Ascending aorta (tissue), 2 donors: ENCODE measurements around the gene LIMS2. TPM values are rescaled to one million over a fixed set of nuclear protein-coding genes. Genes with fewer than 3 reads are reported as not detected.

Source experiments
- DNase-seq, 2 donors: peaks; one replicate each; pipeline ENCODE4 v3.0.0-alpha.2; 2019; ENCODE audit warnings: low spot score in 2 of 2
- H3K27ac ChIP-seq, 2 donors: fragments of 200-600 bp; sonication (generic); one replicate each; pipeline ENCODE4 v1.5.1; 2016 to 2017; ENCODE audit warnings: mild to moderate bottlenecking in 1 of 2
- H3K27me3 ChIP-seq: fragments of 200-600 bp; sonication (generic); one replicate; pipeline ENCODE4 v1.5.1; 2017
- H3K36me3 ChIP-seq, 2 donors: fragments of 200-600 bp; sonication (generic); one replicate each; pipeline ENCODE4 v1.5.1; 2016
- H3K4me1 ChIP-seq, 2 donors: fragments of 200-600 bp; sonication (generic); one replicate each; pipeline ENCODE4 v1.5.1; 2016 to 2017; ENCODE audit warnings: mild to moderate bottlenecking in 1 of 2
- H3K4me3 ChIP-seq, 2 donors: fragments of 200-600 bp; sonication (generic); one replicate each; pipeline ENCODE4 v1.5.1; 2016 to 2017; ENCODE audit warnings: mild to moderate bottlenecking in 1 of 2
- H3K9me3 ChIP-seq, 2 donors: fragments of 200-600 bp; sonication (generic); one replicate each; pipeline ENCODE4 v1.5.1; 2016
- intact Hi-C: fragments of 100-400 bp; cut with DNase I; formaldehyde crosslinking; loops from one replicate; pipeline ENCODE4 v1.15.1; 2023
- total RNA-seq: library from RNA; depleted of rRNA; stranded (reverse); fragments of >200 nt; gene quantifications from one replicate; pipeline ENCODE4 v1.1.0, GENCODE V29; 2016
- TF ChIP-seq, protein P1 (sequence below), 3 experiments: fragments of 200-600 bp in 2 of 3; fragments of 450-650 bp in 1 of 3; sonication (generic) in 2 of 3; IDR thresholded peaks; one replicate each; pipeline ENCODE4 v1.5.1; 2016 to 2019; ENCODE audit warnings: antibody characterized with exemption in 3 of 3, mild to moderate bottlenecking in 1 of 3, moderate library complexity in 1 of 3

LIMS2 gene, protein sequence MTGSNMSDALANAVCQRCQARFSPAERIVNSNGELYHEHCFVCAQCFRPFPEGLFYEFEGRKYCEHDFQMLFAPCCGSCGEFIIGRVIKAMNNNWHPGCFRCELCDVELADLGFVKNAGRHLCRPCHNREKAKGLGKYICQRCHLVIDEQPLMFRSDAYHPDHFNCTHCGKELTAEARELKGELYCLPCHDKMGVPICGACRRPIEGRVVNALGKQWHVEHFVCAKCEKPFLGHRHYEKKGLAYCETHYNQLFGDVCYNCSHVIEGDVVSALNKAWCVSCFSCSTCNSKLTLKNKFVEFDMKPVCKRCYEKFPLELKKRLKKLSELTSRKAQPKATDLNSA
- total RNA-seq, result 169 TPM

DNA sequence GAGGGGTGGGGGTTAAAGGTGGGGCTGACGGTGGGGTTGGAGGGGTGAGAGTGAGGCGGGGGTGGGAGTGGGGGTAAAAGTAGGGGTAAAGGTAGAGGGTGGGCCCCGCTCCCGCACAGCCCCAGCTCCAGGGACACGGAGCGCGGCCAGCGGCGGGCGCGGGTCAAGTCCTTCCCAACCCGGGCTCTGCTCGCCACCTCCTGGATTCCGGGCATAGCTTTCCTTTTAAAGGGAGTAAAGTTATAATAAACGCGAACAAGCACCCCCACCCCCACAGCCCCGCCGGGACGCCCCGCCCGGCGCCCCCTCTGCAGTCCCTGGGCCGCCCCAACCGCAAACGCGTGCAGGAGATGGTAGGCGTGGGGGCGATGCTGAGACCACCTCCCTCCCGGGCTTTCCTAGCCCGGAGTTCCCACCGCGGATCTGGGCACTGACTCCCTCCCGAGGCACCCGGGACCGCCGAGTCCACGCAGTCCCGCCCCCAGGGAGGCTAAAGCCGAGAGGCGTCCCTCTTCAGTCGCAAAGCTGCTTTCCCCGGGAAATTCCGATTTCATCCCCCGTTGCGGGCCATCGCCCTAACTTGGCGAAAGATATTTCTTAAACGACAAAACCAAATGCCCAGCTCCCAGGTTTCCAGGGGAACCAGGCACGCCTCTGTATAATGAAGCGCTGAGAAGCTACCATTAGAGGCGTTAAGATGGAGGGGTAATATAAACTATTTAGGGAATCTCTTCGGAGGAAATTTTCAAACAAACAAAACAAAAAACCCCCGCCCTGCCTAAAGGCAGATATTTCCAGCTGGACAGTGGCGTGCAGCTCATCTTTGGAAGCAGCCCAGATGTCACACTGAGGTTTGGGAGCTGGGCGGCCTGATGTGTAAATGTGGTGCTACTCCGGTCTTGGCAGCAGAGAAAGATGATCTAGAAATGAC is at the start of gene LIMS2:
Gene LIMS2 (minus strand): TSS at position 200 of the 931 bp plus-strand sequence. CDS start 506 bp downstream, outside the sequence.
- Histone ChIP-seq H3K4me1 (peaks cover 0 to 23% of the 10 kb centered on the region in 2 donors), H3K4me3 (peak within 1 kb of the TSS; percentile 94 to 99), H3K27ac (peak within 1 kb of the TSS; percentile 89 to 92), H3K9me3 (no peaks in the 10 kb centered on the region), H3K36me3 (no peaks in the 10 kb centered on the region), H3K27me3 (no peaks in the 10 kb centered on the region)
- intact Hi-C loops, result loop anchor here (1.0 to 10.0 kb wide), 3 partner anchors 20 to 291 kb away; partner anchors contain the start of gene MAP3K2
- peak in 1 of 2 donors; percentile 82 for DNase-seq
- TF ChIP-seq, protein P1, sequence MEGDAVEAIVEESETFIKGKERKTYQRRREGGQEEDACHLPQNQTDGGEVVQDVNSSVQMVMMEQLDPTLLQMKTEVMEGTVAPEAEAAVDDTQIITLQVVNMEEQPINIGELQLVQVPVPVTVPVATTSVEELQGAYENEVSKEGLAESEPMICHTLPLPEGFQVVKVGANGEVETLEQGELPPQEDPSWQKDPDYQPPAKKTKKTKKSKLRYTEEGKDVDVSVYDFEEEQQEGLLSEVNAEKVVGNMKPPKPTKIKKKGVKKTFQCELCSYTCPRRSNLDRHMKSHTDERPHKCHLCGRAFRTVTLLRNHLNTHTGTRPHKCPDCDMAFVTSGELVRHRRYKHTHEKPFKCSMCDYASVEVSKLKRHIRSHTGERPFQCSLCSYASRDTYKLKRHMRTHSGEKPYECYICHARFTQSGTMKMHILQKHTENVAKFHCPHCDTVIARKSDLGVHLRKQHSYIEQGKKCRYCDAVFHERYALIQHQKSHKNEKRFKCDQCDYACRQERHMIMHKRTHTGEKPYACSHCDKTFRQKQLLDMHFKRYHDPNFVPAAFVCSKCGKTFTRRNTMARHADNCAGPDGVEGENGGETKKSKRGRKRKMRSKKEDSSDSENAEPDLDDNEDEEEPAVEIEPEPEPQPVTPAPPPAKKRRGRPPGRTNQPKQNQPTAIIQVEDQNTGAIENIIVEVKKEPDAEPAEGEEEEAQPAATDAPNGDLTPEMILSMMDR (IDR thresholded peaks at IDR 0.05), result peak in 2 of 3 experiments; percentile 16 to 22

DNA sequence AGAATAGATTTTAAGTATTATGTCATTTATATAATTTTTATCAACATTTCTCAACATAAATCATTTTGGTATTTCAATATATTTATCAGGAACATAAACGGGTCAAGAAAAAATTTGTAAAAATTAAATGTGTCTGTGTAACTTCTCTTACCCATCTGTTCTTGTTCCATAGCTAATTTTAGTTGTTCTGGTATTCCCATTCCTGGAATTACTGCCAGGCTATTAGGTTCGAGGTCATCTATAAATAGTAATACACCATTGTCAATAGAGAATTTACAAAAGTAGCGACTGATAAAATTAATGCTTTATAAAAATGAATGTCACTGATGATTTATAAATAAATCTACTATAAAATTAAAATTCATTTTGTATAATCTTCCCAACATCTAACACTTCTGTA is 47.5 kb upstream of the LIMS2 start:
- H3K27me3 ChIP-seq, result no peaks in the 10 kb centered on the region
- intact Hi-C loops, result no loop called here
- no peak overlapping the region for H3K4me3 ChIP-seq
- TF ChIP-seq, protein P1 (IDR thresholded peaks at IDR 0.05), result no peak
- no peaks in the 10 kb centered on the region for H3K4me1 ChIP-seq
- no peak for DNase-seq
- peaks cover 43 to 59% of the 10 kb centered on the region in 2 donors for H3K36me3 ChIP-seq
- no peak overlapping the region for H3K27ac ChIP-seq
- H3K9me3 ChIP-seq, result no peaks in the 10 kb centered on the region

DNA sequence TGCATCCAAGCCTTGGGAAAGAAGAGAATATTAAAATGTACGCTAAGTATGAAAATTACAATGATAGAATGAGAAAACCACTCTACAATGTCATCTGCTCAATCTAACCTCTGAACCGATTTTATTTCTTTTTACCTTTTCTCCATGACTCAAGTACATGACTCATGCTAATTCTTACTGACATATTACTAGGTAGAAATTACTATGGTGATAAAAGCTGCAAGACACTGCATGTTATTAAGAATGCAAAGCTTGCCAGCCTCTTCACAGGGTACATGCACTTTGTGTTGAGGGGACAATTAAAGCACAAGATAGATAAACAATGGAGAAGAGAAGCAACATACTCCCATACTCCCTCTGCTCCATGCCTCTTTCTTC is 46.6 kb upstream of the LIMS2 start:
- intact Hi-C loops, result no loop called here
- no peak overlapping the region for H3K27ac ChIP-seq
- no peak overlapping the region for H3K4me3 ChIP-seq
- no peaks in the 10 kb centered on the region for H3K9me3 ChIP-seq
- no peaks in the 10 kb centered on the region for H3K4me1 ChIP-seq
- DNase-seq, result no peak
- peaks cover 43 to 61% of the 10 kb centered on the region in 2 donors for H3K36me3 ChIP-seq
- H3K27me3 ChIP-seq, result no peaks in the 10 kb centered on the region
- TF ChIP-seq, protein P1 (IDR thresholded peaks at IDR 0.05), result no peak

DNA sequence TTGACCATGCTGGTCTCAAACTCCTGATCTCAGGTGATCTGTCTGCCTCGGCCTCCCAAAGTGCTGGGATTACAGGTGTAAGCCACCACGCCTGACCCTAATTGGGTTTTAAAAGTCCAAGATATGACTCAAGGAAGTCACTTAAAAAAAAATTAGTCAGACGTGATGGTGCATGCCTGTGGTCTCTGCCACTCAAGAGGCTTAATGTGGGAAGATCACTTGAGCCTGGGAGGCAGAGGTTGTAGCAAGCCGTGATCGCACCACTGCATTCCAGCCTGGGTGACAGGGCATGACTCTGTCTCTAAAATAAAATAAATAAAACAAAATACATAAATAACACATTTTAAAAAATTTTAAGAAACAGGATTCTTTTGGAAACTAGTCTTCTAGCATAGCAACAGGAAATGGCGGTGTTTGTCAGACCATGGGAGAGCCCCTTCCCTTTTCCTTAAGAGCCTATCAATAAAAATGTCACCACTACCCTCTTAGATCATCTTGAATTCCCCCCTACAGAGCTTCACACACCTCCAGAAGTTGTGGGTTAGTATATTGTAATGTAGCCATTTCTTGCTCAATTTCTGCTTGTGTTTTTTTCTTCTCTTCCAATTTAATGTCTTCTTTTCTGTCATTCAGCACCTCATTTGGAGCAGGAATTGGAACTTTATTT is 46.1 kb upstream of the LIMS2 start:
- DNase-seq, result no peak
- Histone ChIP-seq H3K4me1 (no peaks in the 10 kb centered on the region), H3K27ac (no peak overlapping the region), H3K4me3 (no peak overlapping the region), H3K27me3 (no peaks in the 10 kb centered on the region), H3K36me3 (peaks cover 47 to 66% of the 10 kb centered on the region in 2 donors), H3K9me3 (no peaks in the 10 kb centered on the region)
- TF ChIP-seq, protein P1 (IDR thresholded peaks at IDR 0.05), result no peak
- intact Hi-C loops, result no loop called here
